Right lung (tissue), 5 donors: ENCODE results near the gene CSPG4. TPM values are rescaled to one million over a fixed set of nuclear protein-coding genes. Genes with fewer than 3 reads are reported as not detected.
"Not testable (repeated sequence)": the region's sequence is repeated elsewhere in the genome, so short reads cannot be mapped to it uniquely, and the experiment has no call there.

Source experiments
- DNase-seq, 2 donors: peaks; one replicate each; pipeline ENCODE4 v3.0.0-alpha.2; 2013
- polyA plus RNA-seq, 5 donors: library from polyadenylated mRNA; unstranded; fragments of 120-200 nt; gene quantifications; one replicate each; pipeline versions ENCODE4 v1.2.1 to v1.2.3, GENCODE V29; 2013; ENCODE audit warnings: inconsistent platforms in 1 of 5, low replicate concordance in 1 of 5; ENCODE audit not compliant: insufficient read length in 5 of 5, insufficient read depth in 1 of 5

Gene CSPG4
- polyA plus RNA-seq, 5 donors = 12.0 to 38.6 (median 22.6) TPM

DNA sequence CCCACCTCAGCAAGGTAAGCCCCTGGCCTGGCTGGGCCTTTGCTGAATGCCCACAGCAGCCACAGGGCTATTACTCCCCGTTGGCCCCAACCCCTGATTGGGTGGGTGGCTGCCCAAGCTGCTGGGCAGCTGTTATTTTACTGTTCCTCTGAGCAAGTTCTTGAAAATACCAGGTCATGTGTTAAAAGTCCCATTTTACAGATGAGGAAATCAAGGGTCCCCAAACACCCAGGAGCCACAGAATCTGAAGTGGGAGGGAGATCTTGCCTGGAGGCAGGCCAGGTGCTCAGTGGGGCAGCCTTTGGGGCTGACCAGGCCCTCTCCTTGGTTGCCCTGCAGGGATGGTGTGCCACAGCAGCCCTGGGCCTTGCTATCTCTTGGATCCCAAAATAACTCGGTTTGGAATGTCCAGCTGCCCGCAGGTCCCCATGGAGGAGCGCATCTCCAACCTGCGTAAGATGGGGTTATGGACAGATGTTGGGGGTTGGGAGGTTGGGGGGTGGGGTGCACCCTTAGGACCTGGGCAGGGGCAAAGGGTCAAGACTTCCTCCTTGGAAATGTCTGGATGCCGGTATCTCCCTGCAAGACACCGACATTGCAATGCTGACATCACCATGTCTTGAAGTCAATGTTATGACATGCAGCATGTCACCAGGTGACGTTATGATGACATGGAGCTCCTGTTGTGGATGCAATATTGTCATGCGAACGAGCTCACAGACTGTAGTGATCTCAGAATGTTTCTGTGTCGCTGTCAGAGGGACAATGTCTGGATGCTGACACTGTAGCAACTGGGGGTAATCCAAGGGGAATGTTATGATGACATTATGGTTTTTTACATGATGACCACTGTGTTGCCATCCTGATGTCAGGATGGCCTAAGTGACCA lies 13.3 kb upstream of the CSPG4 start:
- DNase-seq = no peak

DNA sequence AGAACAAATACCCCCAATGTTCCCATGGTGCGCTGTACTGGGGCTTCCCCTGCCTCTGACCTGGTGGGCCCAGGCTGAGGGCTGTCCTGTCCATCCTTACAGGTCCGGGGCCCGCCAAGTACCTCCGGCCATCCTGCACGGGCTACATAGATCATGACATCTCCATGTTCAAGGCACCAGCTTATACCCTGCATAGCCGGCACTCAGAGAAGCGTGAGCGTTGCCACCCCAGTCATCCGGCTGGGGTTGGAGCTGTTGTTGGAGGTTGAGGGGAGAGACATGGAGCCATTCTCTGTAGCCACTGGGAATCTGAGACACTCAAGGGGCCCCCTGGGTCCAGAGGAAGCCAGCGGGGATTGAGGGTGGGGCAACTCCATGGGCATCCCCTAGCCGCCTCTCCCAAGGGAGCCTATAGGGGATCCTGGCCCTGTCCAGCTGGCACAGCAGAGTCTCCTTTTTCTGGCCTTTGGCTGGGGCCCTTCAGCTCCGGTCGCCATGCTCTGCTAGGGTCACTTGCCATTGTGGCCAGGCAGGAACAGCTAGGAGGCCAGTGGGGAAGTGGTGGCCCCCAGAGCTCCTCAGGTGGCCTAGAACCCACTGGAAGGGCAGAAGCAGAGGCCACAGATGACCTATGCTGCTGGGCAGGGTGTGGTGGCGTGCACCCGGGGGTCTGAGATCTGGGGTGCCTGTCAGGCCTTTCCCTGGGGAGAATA lies 12.5 kb upstream of the CSPG4 start:
- no peak for DNase-seq

DNA sequence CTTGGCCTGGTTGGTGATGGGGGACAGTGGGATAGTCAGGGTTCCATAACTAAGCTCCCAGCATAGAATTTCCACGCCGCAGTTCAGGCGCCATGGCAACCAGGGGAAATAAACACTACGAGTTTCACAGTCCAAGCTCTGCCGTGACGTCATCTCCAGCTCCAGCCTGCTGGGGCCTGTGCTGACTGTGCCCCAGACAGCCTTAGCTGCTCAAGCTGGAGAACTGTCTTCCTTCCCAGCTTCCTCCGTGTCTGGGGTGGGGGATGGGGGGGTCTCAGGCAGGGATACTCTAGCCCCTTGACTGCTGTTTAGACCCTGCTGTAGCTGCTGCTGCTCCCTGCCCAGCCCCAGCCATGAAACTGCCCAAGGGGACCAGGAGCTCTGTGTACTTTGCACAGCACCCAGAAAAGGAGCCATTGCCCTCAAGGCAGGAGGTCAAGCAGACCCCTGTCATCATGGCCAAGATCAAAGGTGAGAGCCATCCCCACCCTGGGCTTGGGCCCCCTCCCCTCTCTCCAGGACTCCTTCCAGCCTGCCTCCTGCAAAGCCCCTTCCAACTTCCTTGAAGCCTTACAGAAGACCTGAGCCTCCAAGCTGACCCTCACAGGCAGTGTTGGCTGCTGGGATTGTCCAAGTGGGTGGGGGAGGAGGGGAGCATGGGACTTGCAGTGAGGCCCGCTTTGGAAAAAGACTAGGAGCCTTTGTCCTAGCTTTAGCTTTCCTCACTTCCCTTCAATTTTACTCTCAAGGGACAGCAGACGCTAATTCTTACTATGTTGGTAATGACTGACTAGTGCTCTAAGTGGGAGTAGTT lies 11.4 kb upstream of the CSPG4 start:
- DNase-seq = peak; percentile 94 to 97

DNA sequence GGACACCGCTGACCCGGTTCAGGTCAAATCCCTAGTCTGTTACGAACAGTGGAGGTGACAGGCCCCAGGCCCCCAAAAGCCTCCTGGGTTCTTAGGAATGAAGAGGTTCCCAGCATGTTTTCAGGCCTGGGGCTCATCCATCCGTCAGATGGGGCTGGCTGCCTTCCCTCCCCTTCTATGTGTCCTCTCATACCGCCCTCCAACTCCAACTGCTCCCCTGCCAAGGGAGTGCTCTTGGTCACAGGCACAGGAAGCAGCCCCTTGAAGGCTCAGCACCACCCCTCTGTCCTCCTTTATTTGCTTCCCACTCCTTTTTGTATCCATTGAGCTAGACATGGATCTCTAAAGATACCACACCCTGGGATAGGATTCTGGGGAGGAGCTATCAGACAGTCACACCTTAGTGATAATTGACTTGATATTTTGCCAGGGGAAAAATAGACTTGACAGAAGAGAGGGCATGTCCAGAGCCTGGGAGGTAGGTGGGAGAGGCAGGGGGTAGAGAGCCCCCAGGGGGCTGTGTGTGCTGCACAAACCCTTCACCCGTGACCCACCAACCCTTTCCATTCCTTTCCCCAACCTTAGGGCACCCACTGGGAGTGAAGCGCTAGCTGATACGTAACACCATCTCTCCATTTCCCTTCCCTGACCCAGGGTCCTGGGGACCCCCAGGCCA lies 10.7 kb upstream of the CSPG4 start:
- DNase-seq = peak in 1 of 2 donors; percentile 68

DNA sequence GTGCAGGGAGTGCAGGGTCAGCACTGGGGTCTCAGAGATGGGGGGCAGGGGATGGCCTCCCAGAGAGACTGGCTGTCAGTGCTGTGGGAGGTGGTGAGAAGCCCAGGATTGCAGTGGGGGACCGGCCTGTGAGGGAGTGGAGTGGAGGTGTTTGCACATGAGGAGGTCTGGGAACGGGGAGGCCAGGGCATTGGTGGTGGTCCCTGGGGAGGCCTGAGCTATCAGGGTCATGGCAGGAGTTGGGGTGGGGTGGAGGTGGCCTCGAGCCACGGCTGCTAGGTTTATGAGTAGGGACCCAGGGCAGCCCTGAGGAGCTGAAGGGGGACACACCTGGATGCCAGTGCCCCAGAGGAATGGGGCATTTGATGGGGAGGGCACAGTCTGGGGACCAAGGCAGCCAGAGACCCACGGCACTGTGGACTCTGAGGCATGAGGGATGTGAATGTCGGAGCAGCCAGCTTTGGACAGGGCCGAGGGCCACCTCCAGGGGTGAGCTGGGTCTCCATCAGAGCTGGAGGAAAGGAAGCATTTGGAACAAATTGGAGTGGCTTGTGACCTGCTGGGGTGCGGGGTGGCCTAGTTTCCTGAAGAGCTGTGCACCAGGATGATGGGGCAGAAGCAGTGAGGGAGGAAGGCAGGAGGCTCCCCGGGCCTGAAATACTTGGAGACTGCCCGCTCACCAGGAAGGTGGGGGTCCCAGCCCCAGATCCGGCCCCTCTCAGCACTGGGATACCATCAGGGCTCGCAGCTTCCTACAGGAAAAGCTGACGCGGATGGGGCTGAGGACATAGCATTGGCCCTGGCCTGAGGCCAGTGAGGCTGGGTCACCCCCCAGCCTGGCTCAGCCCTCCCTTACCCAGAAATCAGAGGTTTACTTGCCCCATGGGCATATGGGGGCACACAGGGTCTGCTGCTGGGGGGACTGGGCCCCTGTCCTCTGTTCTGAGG lies 9.5 kb upstream of the CSPG4 start:
- DNase-seq = no peak

DNA sequence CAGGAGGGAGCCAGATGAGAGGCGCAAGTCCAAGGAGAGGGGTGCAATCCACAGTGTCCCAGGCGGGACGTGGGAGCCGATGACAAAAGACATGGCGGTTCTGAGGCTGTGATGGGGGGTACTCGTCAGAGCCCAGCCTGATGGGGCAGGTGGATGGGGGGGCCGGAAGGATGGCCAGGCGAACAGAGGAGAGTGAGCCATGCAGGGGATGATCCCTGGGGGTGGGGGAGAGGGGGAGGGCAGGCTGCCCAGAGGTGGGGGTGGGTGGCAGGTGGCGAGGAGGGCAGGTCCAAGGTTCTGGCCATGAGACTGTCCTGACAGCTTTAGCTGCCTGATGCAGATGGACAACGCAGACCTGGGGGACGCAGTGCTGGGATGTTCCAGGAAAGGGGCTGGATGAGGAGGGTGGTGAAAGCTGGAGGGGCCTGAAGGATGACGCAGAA lies 8.9 kb upstream of the CSPG4 start:
- DNase-seq = no peak

DNA sequence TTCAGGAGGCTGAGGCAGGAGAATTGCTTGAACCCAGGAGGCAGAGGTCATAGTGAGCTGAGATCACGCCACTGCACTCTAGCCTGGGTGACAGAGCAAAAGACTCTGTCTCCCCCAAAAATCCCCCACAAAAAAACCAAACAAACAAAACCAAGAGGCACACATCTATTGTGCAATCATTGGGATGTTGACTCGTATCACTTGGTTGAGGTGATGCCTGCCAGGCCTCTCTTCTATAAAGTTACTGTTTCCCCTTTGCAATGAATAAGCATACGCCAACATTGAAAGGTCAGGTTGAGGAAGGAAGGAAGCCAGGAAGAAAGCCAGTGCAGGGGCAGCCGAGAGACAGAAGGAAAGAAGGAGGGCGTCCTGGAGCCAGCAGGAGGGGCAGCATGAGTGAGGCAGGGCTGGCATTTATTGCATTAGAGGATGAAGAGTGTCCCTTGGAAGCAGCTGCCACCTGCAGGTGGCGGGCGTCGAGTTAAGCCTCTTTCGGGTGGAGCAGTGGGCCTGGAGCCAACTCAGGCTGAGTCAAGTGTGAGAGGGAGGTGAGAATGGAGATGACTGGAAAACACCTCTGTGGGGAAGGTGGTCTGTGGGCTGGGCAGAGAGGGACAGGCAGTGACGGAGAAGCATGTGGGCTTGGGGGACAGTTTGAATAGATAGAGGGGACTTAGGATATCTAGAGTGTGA lies 8.3 kb upstream of the CSPG4 start:
- peak in 1 of 2 donors; percentile 47 for DNase-seq

DNA sequence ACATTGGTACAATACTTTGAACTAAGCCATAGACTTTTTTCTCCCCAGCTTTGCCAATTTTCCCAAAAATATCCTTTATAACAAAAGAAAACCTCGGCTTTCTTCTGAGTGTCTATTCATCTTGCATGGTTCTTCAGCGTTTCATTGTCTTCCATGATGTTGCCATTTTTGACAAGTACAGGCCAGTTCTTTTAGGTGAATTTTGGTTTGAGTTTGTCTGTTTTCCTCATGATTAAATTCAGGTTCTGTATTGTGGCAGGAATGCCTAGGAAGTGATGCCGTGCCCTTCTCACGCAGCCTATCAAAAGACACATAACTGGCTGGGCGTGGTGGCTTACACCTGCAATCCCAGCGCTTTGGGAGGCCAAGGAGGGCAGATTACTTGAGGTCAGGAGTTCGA lies 7.6 kb upstream of the CSPG4 start:
- DNase-seq = no peak

DNA sequence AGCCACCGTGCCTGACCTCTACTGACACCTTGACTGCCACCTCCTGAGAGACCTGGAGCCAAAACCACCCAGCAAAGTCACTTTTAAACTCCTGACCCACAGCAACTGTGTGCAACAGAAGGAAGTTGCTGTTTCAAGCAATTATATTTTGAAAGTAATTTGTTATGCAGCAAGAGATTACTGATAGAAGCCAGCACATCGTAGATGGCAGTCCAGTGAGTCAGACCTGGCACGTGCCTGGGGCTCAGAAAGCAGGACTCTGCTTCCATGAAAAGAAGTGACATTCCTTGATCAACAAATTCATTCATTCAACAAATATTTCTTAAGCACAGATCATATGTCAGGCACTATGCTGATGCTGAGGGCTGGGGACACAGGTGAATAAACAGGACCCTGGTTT lies 5.7 kb upstream of the CSPG4 start:
- no peak for DNase-seq

DNA sequence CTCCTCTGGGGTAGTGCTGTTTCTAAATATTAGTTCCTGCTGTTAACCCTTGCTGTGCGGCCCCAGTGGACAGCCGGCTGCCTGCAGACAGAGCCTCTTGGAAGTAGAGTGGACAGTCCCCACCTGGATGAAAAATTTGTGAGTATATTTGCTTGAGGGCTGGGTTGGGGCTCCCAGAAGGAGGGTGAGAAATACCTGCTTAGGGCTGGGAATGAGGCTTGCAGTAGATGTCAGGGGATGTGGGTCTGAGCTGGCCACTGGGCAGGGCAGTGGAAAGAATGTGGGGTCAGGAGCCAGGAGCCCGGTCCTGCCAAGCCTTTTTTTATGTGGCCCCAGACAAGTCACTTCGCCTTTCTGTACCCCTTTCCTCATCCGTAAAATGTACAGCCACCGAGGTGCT lies 4.4 kb upstream of the CSPG4 start:
- DNase-seq = not testable (repeated sequence)

DNA sequence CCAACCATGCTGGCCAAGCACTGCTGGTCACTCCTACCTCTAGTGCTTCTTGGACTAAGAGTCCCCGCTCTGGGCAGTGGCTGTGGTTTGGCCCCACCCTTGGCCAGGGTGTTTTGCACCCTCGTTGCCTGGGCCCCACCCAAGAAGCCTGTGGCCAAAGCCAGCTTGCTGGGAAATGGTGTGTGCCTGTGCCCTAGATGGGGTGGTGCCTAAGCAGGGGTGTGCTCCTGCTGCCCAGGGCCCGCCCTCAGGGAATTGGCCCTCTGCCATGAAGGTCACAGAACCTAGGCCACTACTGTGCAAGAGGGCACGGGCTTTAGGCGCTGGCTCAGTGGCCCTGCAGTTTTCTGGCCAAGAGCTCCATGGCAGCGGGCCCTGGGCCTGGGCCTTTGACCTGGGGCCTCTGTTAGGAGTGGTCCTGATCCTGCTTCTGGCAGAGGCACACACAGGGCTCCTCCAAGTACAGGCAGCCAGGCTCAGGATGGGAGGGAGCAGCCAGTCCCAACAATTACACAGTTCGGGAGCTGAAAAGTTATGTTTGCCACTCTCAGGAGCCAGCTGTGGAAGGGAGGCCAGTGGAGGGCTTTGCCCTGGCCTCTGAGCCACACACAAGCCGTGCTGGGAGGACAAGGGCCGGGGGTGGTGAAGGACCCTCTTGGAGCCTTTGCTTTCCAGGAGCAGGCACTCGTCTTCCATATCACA lies 3.8 kb upstream of the CSPG4 start:
- not testable (repeated sequence) for DNase-seq

DNA sequence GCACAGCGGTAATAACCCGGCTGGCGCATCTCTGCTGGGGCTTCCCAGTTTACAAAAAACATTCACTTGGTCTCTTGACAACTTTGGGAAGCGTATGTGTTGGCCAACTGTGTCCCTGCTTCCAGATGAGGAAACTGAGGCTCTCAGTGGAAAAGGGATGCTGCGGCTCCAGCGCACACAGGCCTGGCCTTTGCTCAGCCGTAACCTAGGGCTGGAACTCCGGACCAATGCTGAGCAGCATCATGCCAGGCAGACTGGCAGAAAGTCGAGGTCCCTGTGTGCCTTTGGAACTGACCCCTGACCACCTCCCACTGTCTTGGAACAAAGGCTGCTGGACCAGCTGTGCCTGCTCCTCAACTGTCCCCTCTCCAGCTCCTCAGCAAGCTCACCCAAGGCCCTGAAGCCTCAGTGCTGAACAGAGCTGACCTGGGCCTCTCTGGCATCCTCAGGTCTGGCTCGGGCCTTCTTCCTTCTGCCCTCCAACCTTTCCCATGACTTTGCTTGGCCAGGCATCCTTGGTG lies 2.7 kb upstream of the CSPG4 start:
- not testable (repeated sequence) for DNase-seq

DNA sequence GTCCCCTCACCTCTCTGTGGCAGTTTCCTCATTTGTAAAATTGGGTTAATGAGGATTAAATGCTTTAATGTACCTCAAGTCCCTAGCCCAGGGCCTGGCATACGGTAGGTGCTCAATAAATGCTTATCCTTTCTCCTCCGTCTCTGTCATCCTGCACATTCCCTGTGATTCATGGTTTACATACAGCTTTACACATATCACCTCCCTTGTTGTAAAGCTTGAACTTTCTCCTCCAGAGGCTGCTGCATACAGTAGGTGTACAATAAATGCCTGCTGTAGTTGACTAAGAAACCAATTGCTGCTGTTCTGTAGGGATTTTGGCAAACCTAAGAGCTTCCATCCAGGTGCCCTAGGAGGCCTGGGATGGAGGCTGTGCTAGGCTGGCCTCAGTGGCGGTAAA lies 1.5 kb upstream of the CSPG4 start:
- no peak for DNase-seq

DNA sequence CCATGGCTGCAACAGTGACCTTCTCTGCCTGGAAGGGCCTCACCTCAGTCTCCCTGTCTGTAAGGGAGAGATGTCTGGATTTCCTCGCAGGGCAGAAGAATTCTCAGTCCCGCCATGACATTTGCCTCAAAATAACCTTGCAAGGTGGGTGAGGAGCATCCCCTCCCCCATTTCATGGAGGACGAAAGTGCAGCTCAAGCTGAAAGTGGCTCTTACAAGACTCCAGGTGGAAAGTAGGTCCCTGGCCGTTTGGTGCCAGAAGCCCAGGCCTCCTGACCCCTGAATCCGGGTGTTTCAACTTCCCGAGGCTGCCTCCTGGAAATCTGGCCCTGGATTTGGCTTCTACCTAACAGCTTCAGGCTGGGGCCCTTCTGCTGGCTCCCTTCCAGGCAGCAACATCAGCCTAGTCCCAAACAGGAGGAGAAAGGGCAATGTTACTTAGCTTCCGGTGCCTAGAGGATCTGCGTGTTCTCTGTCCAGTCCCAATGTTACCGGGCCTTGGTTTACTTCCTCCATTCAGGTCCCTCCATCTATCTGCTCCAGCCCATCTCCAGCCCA lies 769 bp upstream of the CSPG4 start:
- DNase-seq = no peak

DNA sequence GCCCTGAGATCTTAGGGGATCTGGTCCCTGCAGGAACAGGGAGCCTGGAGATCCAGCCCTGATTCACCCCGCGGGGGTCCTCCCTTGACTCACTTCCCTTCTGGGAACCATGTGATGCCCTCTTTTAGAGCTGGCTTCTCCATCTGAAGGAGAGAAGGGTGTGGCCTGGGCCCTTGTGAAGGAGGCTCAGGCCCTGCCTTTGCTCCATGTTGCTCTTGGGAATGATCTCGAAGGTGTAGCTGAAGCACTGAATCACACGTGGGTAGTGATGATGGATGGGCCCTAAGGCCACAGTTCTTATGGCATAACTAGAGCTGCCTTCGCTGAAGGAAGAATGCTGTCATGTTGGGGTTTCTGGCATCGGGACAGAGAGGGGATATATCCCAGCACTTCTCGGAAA lies 1.2 kb downstream of the CSPG4 start:
- not testable (repeated sequence) for DNase-seq

DNA sequence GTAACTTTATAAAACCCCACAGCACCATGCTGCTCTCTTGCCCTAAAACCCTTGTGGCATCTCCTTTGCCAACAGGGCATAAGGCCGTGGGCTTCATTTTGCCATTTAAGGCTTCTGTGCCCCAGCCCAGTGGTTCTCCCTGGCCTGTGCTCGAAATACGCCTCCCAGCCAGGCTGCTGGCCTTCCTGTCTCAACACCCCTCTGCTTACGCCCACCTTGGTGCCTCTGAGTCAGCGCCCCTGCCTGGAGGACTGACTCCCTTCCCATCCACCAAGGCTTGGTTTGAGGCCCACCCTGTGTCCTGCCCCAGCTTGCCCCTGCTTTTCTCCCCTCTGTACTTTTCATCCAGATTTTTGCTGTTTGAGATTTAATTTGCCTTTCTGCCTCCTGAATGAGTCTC lies 1.8 kb downstream of the CSPG4 start:
- DNase-seq = not testable (repeated sequence)

DNA sequence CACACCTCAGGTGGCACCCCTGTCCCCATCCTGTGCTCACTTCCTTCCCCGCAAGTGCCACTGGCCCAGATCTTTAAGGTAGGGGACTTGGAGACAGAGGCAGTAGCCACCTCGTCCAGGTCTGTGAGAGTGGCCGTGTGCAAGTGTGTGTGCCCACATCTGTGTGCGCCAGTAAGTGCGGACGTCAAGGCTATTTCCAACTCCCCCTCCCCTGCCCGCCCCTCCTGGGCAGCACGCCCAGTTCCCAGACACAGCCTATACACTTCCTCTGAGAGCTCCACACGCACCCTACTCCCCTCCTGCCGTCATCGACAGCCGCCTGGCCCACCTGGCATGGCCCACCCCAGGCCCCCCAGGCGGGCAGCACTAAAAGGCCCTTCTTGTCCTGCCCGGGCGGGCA lies 3.2 kb downstream of the CSPG4 start:
- peak; percentile 89 to 90 for DNase-seq

DNA sequence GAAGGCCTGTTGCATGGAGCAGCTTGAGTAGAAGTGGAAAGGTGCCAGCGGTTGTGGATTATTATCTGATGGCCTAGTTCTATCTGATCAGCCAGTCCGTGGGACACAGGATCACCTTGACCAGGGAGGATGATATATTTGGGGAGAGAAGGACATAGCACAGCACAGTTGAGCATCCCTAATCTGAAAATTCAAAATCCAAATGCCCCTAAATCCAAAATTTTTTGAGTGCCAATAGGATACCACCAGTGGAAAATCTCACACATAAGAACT lies 6.0 kb downstream of the CSPG4 start:
- no peak for DNase-seq
